PC-9 (cell line): ENCODE results near the gene EYS. TPM values are rescaled to one million over a fixed set of nuclear protein-coding genes. Genes with fewer than 3 reads are reported as not detected.

Source experiments
- BruUV-seq: library from RNA; stranded (reverse); fragments of 400-500 nt; replicated peaks from 2 replicates; lab custom pipeline; 2021; lab: Mats Ljungman, UMichigan
- CTCF ChIA-PET: fragments of 300-600 bp; sonication (Branson Sonifier 250); formaldehyde crosslinking; loops from one replicate; lab custom pipeline; 2022; ENCODE audit warnings: antibody characterized with exemption; lab: Charles Lee
- POLR2A ChIA-PET: fragments of 300-600 bp; sonication (Branson Sonifier 250); formaldehyde crosslinking; loops from one replicate; lab custom pipeline; 2022; ENCODE audit warnings: antibody characterized with exemption; ENCODE audit not compliant: unreplicated experiment; lab: Charles Lee
- DNase-seq, 2 experiments: peaks; one replicate each; pipeline versions ENCODE4 v3.0.0 to v3.0.0-alpha.2; 2015 to 2022; ENCODE audit warnings: mixed read lengths in 1 of 2
- H2AFZ ChIP-seq: fragments of 200-600 bp; sonication (generic); 2 replicates; pipeline ENCODE4 v1.8.1; 2017; ENCODE audit warnings: antibody characterized with exemption
- H3F3A ChIP-seq: fragments of 200-600 bp; sonication (generic); 2 replicates; pipeline ENCODE4 v1.8.1; 2017; ENCODE audit warnings: antibody characterized with exemption, mild to moderate bottlenecking, low read depth; ENCODE audit not compliant: insufficient read depth
- H3K27ac ChIP-seq: fragments of 200-600 bp; sonication (generic); 2 replicates; pipeline ENCODE4 v1.6.1; 2016; ENCODE audit warnings: mixed run types
- H3K27me3 ChIP-seq: fragments of 200-600 bp; sonication (generic); 2 replicates; pipeline ENCODE4 v1.6.1; 2016; ENCODE audit warnings: low read depth, mixed run types; ENCODE audit not compliant: insufficient read depth
- H3K36me3 ChIP-seq: fragments of 200-600 bp; sonication (generic); 2 replicates; pipeline ENCODE4 v1.6.1; 2016; ENCODE audit warnings: low read depth, mixed run types
- H3K4me1 ChIP-seq: fragments of 200-600 bp; sonication (generic); replicated peaks from 2 replicates; pipeline ENCODE4 v1.6.1; 2016; ENCODE audit warnings: mixed run types; ENCODE audit not compliant: insufficient read depth
- H3K4me2 ChIP-seq: fragments of 200-600 bp; sonication (generic); 2 replicates; pipeline ENCODE4 v1.6.1; 2017; ENCODE audit warnings: mixed run types
- H3K4me3 ChIP-seq: fragments of 200-600 bp; sonication (generic); 2 replicates; pipeline ENCODE4 v1.6.1; 2016; ENCODE audit warnings: mixed run types
- H3K79me2 ChIP-seq: fragments of 200-600 bp; sonication (generic); 2 replicates; pipeline ENCODE4 v1.6.1; 2017; ENCODE audit warnings: low read depth, mixed run types
- H3K9me2 ChIP-seq: fragments of 200-600 bp; sonication (generic); 2 replicates; pipeline ENCODE4 v1.8.1; 2017; ENCODE audit warnings: mild to moderate bottlenecking; ENCODE audit not compliant: insufficient read depth
- H3K9me3 ChIP-seq: fragments of 200-600 bp; sonication (generic); 2 replicates; pipeline ENCODE4 v1.8.1; 2016; ENCODE audit warnings: low read depth; ENCODE audit not compliant: insufficient read depth
- H4K20me1 ChIP-seq: fragments of 200-600 bp; sonication (generic); 2 replicates; pipeline ENCODE4 v1.8.1; 2017; ENCODE audit not compliant: insufficient read depth
- EZH2 ChIP-seq: fragments of 200-600 bp; sonication (generic); IDR thresholded peaks from 2 replicates; pipeline ENCODE4 v1.8.0; 2017; ENCODE audit warnings: antibody characterized with exemption, low read depth
- intact Hi-C: fragments of 100-400 bp; cut with micrococcal nuclease; formaldehyde crosslinking; loops from one replicate; pipeline ENCODE4 v1.10.0; 2022; ENCODE audit not compliant: unreplicated experiment
- total RNA-seq: library from RNA; stranded (reverse); gene quantifications from 2 replicates; pipeline ENCODE4 v1.2.3, GENCODE V29; 2021
- TF ChIP-seq, protein P1 (sequence below): fragments of 200-600 bp; sonication (generic); conservative IDR thresholded peaks from 2 replicates; pipeline ENCODE4 v1.6.1; 2017; ENCODE audit warnings: mixed run types, antibody characterized with exemption, mild to moderate bottlenecking, moderate library complexity

Gene EYS
- total RNA-seq, 1 experiment from 2014 or later = not detected

- DNase-seq = no peak
- Histone ChIP-seq H3K9me2 (no peaks in the 10 kb centered on the region), H3K27ac (no peak overlapping the region), H3K27me3 (no peaks in the 10 kb centered on the region), H3K4me2 (no peak overlapping the region), H3F3A (peaks cover 11% of the 10 kb centered on the region; the same call in 1 of the 2 replicates), H2AFZ (no peak overlapping the region), H3K9me3 (peaks cover under 1% of the 10 kb centered on the region; the same call in 1 of the 2 replicates), H3K4me3 (no peak overlapping the region), H3K4me1 (peaks cover 19% of the 10 kb centered on the region), H4K20me1 (peaks cover 8% of the 10 kb centered on the region; the same call in 1 of the 2 replicates), H3K79me2 (no peaks in the 10 kb centered on the region), H3K36me3 (no peaks in the 10 kb centered on the region)
- ChIA-PET POLR2A (no interaction called here), CTCF (no interaction called here)
- TF ChIP-seq EZH2 = no peak
- TF ChIP-seq, protein P1, sequence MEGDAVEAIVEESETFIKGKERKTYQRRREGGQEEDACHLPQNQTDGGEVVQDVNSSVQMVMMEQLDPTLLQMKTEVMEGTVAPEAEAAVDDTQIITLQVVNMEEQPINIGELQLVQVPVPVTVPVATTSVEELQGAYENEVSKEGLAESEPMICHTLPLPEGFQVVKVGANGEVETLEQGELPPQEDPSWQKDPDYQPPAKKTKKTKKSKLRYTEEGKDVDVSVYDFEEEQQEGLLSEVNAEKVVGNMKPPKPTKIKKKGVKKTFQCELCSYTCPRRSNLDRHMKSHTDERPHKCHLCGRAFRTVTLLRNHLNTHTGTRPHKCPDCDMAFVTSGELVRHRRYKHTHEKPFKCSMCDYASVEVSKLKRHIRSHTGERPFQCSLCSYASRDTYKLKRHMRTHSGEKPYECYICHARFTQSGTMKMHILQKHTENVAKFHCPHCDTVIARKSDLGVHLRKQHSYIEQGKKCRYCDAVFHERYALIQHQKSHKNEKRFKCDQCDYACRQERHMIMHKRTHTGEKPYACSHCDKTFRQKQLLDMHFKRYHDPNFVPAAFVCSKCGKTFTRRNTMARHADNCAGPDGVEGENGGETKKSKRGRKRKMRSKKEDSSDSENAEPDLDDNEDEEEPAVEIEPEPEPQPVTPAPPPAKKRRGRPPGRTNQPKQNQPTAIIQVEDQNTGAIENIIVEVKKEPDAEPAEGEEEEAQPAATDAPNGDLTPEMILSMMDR = no peak
- intact Hi-C loops = no loop called here
- BruUV-seq = no TSS peak
These were observed 1976.7 kb downstream of the EYS start for GRCh38 chr6:63730311-63730710.

DNA sequence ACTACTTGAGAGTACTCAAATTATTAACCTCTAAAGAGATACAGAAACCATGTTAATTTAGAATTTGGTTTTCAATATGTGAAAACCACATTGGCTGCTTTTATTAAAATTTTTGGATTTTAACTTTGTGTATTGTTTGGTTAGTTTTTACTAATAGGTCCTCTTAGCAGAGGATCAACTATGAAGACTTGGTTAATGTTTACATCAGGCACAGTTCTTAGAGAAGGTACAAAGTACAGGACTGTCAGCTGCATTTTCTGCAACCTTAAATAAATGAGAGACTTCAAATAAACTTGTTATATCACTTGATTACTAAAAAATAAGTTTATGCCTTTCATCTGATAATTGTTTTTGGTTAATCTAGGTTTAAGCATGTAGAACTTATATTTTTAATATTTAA is 1982.3 kb downstream of the EYS start:
- Histone ChIP-seq H3K27ac (no peak overlapping the region), H2AFZ (no peak overlapping the region), H3K4me3 (no peak overlapping the region), H3K9me2 (no peaks in the 10 kb centered on the region), H3F3A (no peaks in the 10 kb centered on the region), H3K27me3 (no peaks in the 10 kb centered on the region), H3K79me2 (no peaks in the 10 kb centered on the region), H3K4me1 (no peaks in the 10 kb centered on the region), H3K9me3 (no peaks in the 10 kb centered on the region), H3K36me3 (no peaks in the 10 kb centered on the region), H4K20me1 (0 out of 2 replicates have a peak, but pooled peaks cover 4% of the 10 kb centered on the region), H3K4me2 (no peak overlapping the region)
- no peak for DNase-seq
- ChIA-PET CTCF (interaction anchor here (0.6 kb wide), 1 partner anchor 60 kb away, joined by 5 read pairs; no protein-coding TSS in a partner anchor), POLR2A (no interaction called here)
- BruUV-seq = no TSS peak
- intact Hi-C loops = no loop called here
- TF ChIP-seq EZH2 = no peak

GRCh38 chr6:63721181-63721580 is 1985.8 kb downstream of the EYS start:
- Histone ChIP-seq H3K79me2 (no peaks in the 10 kb centered on the region), H3K4me3 (no peak overlapping the region), H2AFZ (no peak overlapping the region), H3K4me2 (no peak overlapping the region), H3K4me1 (no peaks in the 10 kb centered on the region), H3K36me3 (no peaks in the 10 kb centered on the region), H4K20me1 (no peaks in the 10 kb centered on the region), H3K27me3 (no peaks in the 10 kb centered on the region), H3F3A (no peaks in the 10 kb centered on the region), H3K27ac (no peak overlapping the region), H3K9me2 (no peaks in the 10 kb centered on the region), H3K9me3 (no peaks in the 10 kb centered on the region)
- no peak for DNase-seq
- BruUV-seq = no TSS peak
- POLR2A ChIA-PET = interaction anchor here (0.6 kb wide), 1 partner anchor 363 kb away, joined by 6 read pairs; no protein-coding TSS in a partner anchor
- CTCF ChIA-PET = no interaction called here
- TF ChIP-seq, protein P1 = no peak
- TF ChIP-seq EZH2 = no peak
- intact Hi-C loops = no loop called here

DNA sequence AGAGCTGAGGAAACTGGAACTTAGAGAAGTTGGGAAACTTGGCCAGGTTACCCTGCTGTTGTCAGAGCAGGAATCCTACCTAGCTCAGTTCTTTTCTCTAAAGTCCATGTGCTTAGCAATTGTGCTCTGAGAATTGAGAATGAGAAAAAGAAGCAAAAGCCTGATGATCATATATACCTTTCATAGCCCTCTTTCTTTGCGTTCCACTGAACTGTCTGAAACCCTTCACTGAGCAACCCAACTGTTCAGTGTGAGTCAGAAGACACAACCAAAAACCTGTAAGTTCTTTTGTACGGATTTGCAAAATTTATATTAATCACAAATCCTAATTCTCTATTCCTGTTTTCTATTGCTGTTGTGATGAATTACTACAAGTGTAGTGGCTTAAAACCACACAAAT is 1990.9 kb downstream of the EYS start:
- Histone ChIP-seq H3K9me2 (no peaks in the 10 kb centered on the region), H3K4me1 (no peaks in the 10 kb centered on the region), H4K20me1 (no peaks in the 10 kb centered on the region), H2AFZ (no peak overlapping the region), H3K27me3 (no peaks in the 10 kb centered on the region), H3K4me3 (no peak overlapping the region), H3K4me2 (no peak overlapping the region), H3K36me3 (peaks cover 16% of the 10 kb centered on the region; the same call in 1 of the 2 replicates), H3K9me3 (no peaks in the 10 kb centered on the region), H3K79me2 (no peaks in the 10 kb centered on the region), H3K27ac (no peak overlapping the region), H3F3A (no peaks in the 10 kb centered on the region)
- POLR2A ChIA-PET = no interaction called here
- TF ChIP-seq, protein P1 = no peak
- TF ChIP-seq EZH2 = no peak
- intact Hi-C loops = no loop called here
- DNase-seq = no peak
- CTCF ChIA-PET = no interaction called here
- no TSS peak for BruUV-seq
